Neuronal stem cell (in vitro differentiated cells): ENCODE data around the gene TRIM9.

Experiments
- DNase-seq: peaks from one replicate; pipeline ENCODE4 v3.0.0-alpha.2; 2013; ENCODE audit warnings: low spot score
- H2AFZ ChIP-seq: one replicate; pipeline ENCODE4 v1.6.1; 2013; ENCODE audit warnings: mild to moderate bottlenecking, low read length, inconsistent platforms
- H2AK5ac ChIP-seq: 2 replicates; pipeline ENCODE4 v1.6.1; 2013; ENCODE audit warnings: low read depth, mild to moderate bottlenecking, inconsistent platforms, low read length, moderate library complexity, mixed read lengths
- H2BK120ac ChIP-seq: 2 replicates; pipeline ENCODE4 v1.6.1; 2013; ENCODE audit warnings: low read depth, mild to moderate bottlenecking, inconsistent platforms, low read length, moderate library complexity, mixed read lengths
- H2BK12ac ChIP-seq: one replicate; pipeline ENCODE4 v1.6.1; 2013; ENCODE audit warnings: low read length, inconsistent platforms
- H2BK15ac ChIP-seq: 2 replicates; pipeline ENCODE4 v1.6.1; 2013; ENCODE audit warnings: mild to moderate bottlenecking, low read length, inconsistent platforms, mixed read lengths
- H2BK5ac ChIP-seq: one replicate; pipeline ENCODE4 v1.6.1; 2013; ENCODE audit warnings: inconsistent platforms, mild to moderate bottlenecking, low read length, moderate library complexity
- H3K14ac ChIP-seq: one replicate; pipeline ENCODE4 v1.6.1; 2013; ENCODE audit warnings: low read length, inconsistent platforms
- H3K18ac ChIP-seq: 2 replicates; pipeline ENCODE4 v1.6.1; 2013; ENCODE audit warnings: low read length, inconsistent platforms
- H3K23ac ChIP-seq: 2 replicates; pipeline ENCODE4 v1.6.1; 2013; ENCODE audit warnings: low read depth, mild to moderate bottlenecking, mixed read lengths, low read length, inconsistent platforms; ENCODE audit not compliant: poor library complexity
- H3K27ac ChIP-seq: replicated peaks from 3 replicates; pipeline ENCODE4 v1.5.1; 2013; ENCODE audit warnings: low read length, inconsistent platforms
- H3K27me3 ChIP-seq, 3 experiments: 2 replicates each; pipeline ENCODE4 v1.6.1; 2013; ENCODE audit warnings: low read length in 3 of 3, mild to moderate bottlenecking in 2 of 3, inconsistent platforms in 1 of 3, low read depth in 1 of 3, mixed read lengths in 1 of 3, moderate library complexity in 1 of 3; ENCODE audit not compliant: control insufficient read depth in 3 of 3, insufficient read depth in 3 of 3
- H3K36me3 ChIP-seq, 2 donors: replicated peaks in 1 of 2; 2 replicates each; pipeline ENCODE4 v1.6.1; 2013; ENCODE audit warnings: low read length in 2 of 2; ENCODE audit not compliant: control insufficient read depth in 2 of 2, insufficient read depth in 2 of 2
- H3K4ac ChIP-seq: 2 replicates; pipeline ENCODE4 v1.6.1; 2013; ENCODE audit warnings: inconsistent platforms, mild to moderate bottlenecking, low read length, moderate library complexity
- H3K4me1 ChIP-seq, 2 donors: 1 replicate in 1 of 2; 2 replicates in 1 of 2; pipeline ENCODE4 v1.6.1; 2013; ENCODE audit warnings: low read length in 2 of 2, low read depth in 1 of 2; ENCODE audit not compliant: control insufficient read depth in 2 of 2, insufficient read depth in 1 of 2
- H3K4me2 ChIP-seq: one replicate; pipeline ENCODE4 v1.6.1; 2013; ENCODE audit warnings: mild to moderate bottlenecking, low read length, inconsistent platforms; ENCODE audit not compliant: insufficient read depth, poor library complexity, severe bottlenecking
- H3K4me3 ChIP-seq, 2 donors: 2 replicates each; pipeline ENCODE4 v1.5.1; 2013; ENCODE audit warnings: low read length in 2 of 2, mild to moderate bottlenecking in 2 of 2, inconsistent platforms in 1 of 2, moderate library complexity in 1 of 2
- H3K79me1 ChIP-seq: one replicate; pipeline ENCODE4 v1.6.1; 2013; ENCODE audit warnings: low read depth, mild to moderate bottlenecking, inconsistent platforms, low read length, moderate library complexity
- H3K9ac ChIP-seq: one replicate; pipeline ENCODE4 v1.6.1; 2013; ENCODE audit warnings: mild to moderate bottlenecking, low read depth, low read length, inconsistent platforms; ENCODE audit not compliant: poor library complexity
- H3K9me3 ChIP-seq, 2 donors: replicated peaks in 1 of 2; 2 replicates each; pipeline versions ENCODE3 to v1.6.1; 2013; ENCODE audit warnings: low read length in 2 of 2, mild to moderate bottlenecking in 2 of 2, inconsistent platforms in 1 of 2, low read depth in 1 of 2, mixed read lengths in 1 of 2, moderate library complexity in 1 of 2; ENCODE audit not compliant: control insufficient read depth in 2 of 2, insufficient read depth in 1 of 2
- H4K8ac ChIP-seq: one replicate; pipeline ENCODE4 v1.6.1; 2013; ENCODE audit warnings: low read depth, mild to moderate bottlenecking, inconsistent platforms, low read length, moderate library complexity
- H4K91ac ChIP-seq: one replicate; pipeline ENCODE4 v1.6.1; 2013; ENCODE audit warnings: low read length, low read depth, mild to moderate bottlenecking, inconsistent platforms; ENCODE audit not compliant: poor library complexity
- WGBS, 2 donors: extraction: QIAGEN DNeasy Blood & Tissue Kit; methylation state at CpG; one replicate each; pipeline ENCODE4 v1.1.7; 2013; ENCODE audit warnings: missing lambda C conversion rate in 2 of 2, mixed read lengths in 1 of 2; ENCODE audit not compliant: insufficient read length in 2 of 2, insufficient replicate concordance in 1 of 2; ENCODE audit errors: extremely low coverage in 2 of 2; 5-methylcytosine and 5-hydroxymethylcytosine counted together

The TRIM9 gene

GRCh38 chr14:51081712-51082111 is 13.2 kb downstream of the TRIM9 start:
- H3K18ac ChIP-seq: no peak overlapping the region
- no peak overlapping the region for H2AK5ac ChIP-seq
- H4K91ac ChIP-seq: no peak overlapping the region
- H3K23ac ChIP-seq: no peak overlapping the region
- no peak overlapping the region for H4K8ac ChIP-seq
- no peak overlapping the region for H2BK5ac ChIP-seq
- H2AFZ ChIP-seq: no peak overlapping the region
- H2BK15ac ChIP-seq: no peak overlapping the region
- DNase-seq: no peak
- no peak overlapping the region for H3K27ac ChIP-seq
- no peak overlapping the region for H3K14ac ChIP-seq
- H2BK12ac ChIP-seq: no peak overlapping the region
- no peaks in the 10 kb centered on the region for H3K36me3 ChIP-seq
- H3K9ac ChIP-seq: no peak overlapping the region
- no peak overlapping the region for H3K4me2 ChIP-seq
- no peak overlapping the region for H2BK120ac ChIP-seq
- no peaks in the 10 kb centered on the region for H3K4me1 ChIP-seq
- no peak overlapping the region for H3K4ac ChIP-seq
- WGBS, 2 donors: no CpG with 5 or more reads among the region's 3 CpGs
- no peaks in the 10 kb centered on the region for H3K79me1 ChIP-seq
- no peaks in the 10 kb centered on the region for H3K27me3 ChIP-seq
- no peak overlapping the region for H3K4me3 ChIP-seq
- no peaks in the 10 kb centered on the region for H3K9me3 ChIP-seq

GRCh38 chr14:51081209-51081608 is 13.7 kb downstream of the TRIM9 start:
- no peak overlapping the region for H2AFZ ChIP-seq
- no peak overlapping the region for H2BK120ac ChIP-seq
- H2BK15ac ChIP-seq: no peak overlapping the region
- no peak overlapping the region for H2BK5ac ChIP-seq
- H3K4me3 ChIP-seq: no peak overlapping the region
- H2AK5ac ChIP-seq: no peak overlapping the region
- no peaks in the 10 kb centered on the region for H3K9me3 ChIP-seq
- no peak overlapping the region for H4K8ac ChIP-seq
- no peak overlapping the region for H3K4ac ChIP-seq
- H2BK12ac ChIP-seq: no peak overlapping the region
- no peaks in the 10 kb centered on the region for H3K27me3 ChIP-seq
- no peak overlapping the region for H3K18ac ChIP-seq
- no peak overlapping the region for H4K91ac ChIP-seq
- H3K23ac ChIP-seq: no peak overlapping the region
- no peak for DNase-seq
- WGBS, 2 donors: no CpG with 5 or more reads among the region's 4 CpGs
- no peaks in the 10 kb centered on the region for H3K4me1 ChIP-seq
- H3K9ac ChIP-seq: no peak overlapping the region
- no peaks in the 10 kb centered on the region for H3K79me1 ChIP-seq
- no peak overlapping the region for H3K4me2 ChIP-seq
- H3K14ac ChIP-seq: no peak overlapping the region
- H3K36me3 ChIP-seq: no peaks in the 10 kb centered on the region
- no peak overlapping the region for H3K27ac ChIP-seq

GRCh38 chr14:51080645-51081044 is 14.3 kb downstream of the TRIM9 start:
- H3K27ac ChIP-seq: no peak overlapping the region
- no CpG with 5 or more reads among the region's 3 CpGs for WGBS, 2 donors

GRCh38 chr14:51079489-51079888 is 15.4 kb downstream of the TRIM9 start:
- H2AFZ ChIP-seq: no peak overlapping the region
- no peak overlapping the region for H3K27ac ChIP-seq
- no peak overlapping the region for H3K4me3 ChIP-seq
- no peak overlapping the region for H3K14ac ChIP-seq
- H3K79me1 ChIP-seq: no peaks in the 10 kb centered on the region
- peaks cover 0 to 3% of the 10 kb centered on the region in 2 donors for H3K4me1 ChIP-seq
- H2BK120ac ChIP-seq: no peak overlapping the region
- no peak overlapping the region for H4K8ac ChIP-seq
- H3K27me3 ChIP-seq: no peaks in the 10 kb centered on the region
- H2BK12ac ChIP-seq: no peak overlapping the region
- H3K9ac ChIP-seq: no peak overlapping the region
- no peak overlapping the region for H2BK15ac ChIP-seq
- no peak overlapping the region for H3K4me2 ChIP-seq
- H3K23ac ChIP-seq: no peak overlapping the region
- H4K91ac ChIP-seq: no peak overlapping the region
- H3K36me3 ChIP-seq: no peaks in the 10 kb centered on the region
- H2BK5ac ChIP-seq: no peak overlapping the region
- no peak overlapping the region for H3K18ac ChIP-seq
- DNase-seq: no peak
- no CpG with 5 or more reads among the region's 1 CpG for WGBS, 2 donors
- no peak overlapping the region for H2AK5ac ChIP-seq
- H3K4ac ChIP-seq: no peak overlapping the region
- H3K9me3 ChIP-seq: no peaks in the 10 kb centered on the region

More at GRCh38 chr14:51080645-51081044, 14.3 kb downstream of the TRIM9 start:
- DNase-seq: no peak
- H3K18ac ChIP-seq: no peak overlapping the region
- H3K36me3 ChIP-seq: no peaks in the 10 kb centered on the region
- no peak overlapping the region for H3K14ac ChIP-seq
- no peak overlapping the region for H2BK120ac ChIP-seq
- H3K4me3 ChIP-seq: no peak overlapping the region
- H2BK5ac ChIP-seq: no peak overlapping the region
- H2BK12ac ChIP-seq: no peak overlapping the region
- H3K27me3 ChIP-seq: no peaks in the 10 kb centered on the region
- no peak overlapping the region for H3K4ac ChIP-seq
- H3K4me1 ChIP-seq: no peaks in the 10 kb centered on the region
- no peak overlapping the region for H4K8ac ChIP-seq
- H3K9ac ChIP-seq: no peak overlapping the region
- no peak overlapping the region for H2BK15ac ChIP-seq
- H2AK5ac ChIP-seq: no peak overlapping the region
- H3K9me3 ChIP-seq: no peaks in the 10 kb centered on the region
- H3K4me2 ChIP-seq: no peak overlapping the region
- H3K23ac ChIP-seq: no peak overlapping the region
- no peak overlapping the region for H2AFZ ChIP-seq
- H4K91ac ChIP-seq: no peak overlapping the region
- no peaks in the 10 kb centered on the region for H3K79me1 ChIP-seq
